OCI-LY7 (cell line): ENCODE results near the gene ATAD3A. TPM values are rescaled to one million over a fixed set of nuclear protein-coding genes. Genes with fewer than 3 reads are reported as not detected.
"Not testable (repeated sequence)": the region's sequence is repeated elsewhere in the genome, so short reads cannot be mapped to it uniquely, and the experiment has no call there.

Source experiments
- BruUV-seq: library from RNA; stranded (reverse); fragments of 400-500 nt; replicated peaks from 2 replicates; lab custom pipeline; 2021; lab: Mats Ljungman, UMichigan
- CTCF ChIA-PET: fragments of 300-600 bp; sonication (Branson Sonifier 250); formaldehyde crosslinking; loops from one replicate; lab custom pipeline; 2022; ENCODE audit warnings: antibody characterized with exemption; ENCODE audit not compliant: unreplicated experiment; lab: Charles Lee
- POLR2A ChIA-PET: fragments of 300-600 bp; sonication (Branson Sonifier 250); formaldehyde crosslinking; loops from one replicate; lab custom pipeline; 2022; ENCODE audit warnings: antibody characterized with exemption; lab: Charles Lee
- DNase-seq: peaks from one replicate; pipeline ENCODE4 v3.0.0-alpha.2; 2015; ENCODE audit warnings: low spot score
- H2AFZ ChIP-seq: fragments of 200-600 bp; sonication (generic), shearing (Covaris generic); 2 replicates; pipeline ENCODE4 v1.6.1; 2014; ENCODE audit warnings: mild to moderate bottlenecking, antibody characterized with exemption, low read length, moderate library complexity
- H3K27ac ChIP-seq: fragments of 200-600 bp; sonication (generic); 2 replicates; pipeline ENCODE4 v1.5.1; 2014; ENCODE audit warnings: mixed run types, low read depth, mild to moderate bottlenecking, moderate library complexity, low read length, inconsistent platforms; ENCODE audit not compliant: poor library complexity, severe bottlenecking
- H3K36me3 ChIP-seq: fragments of 200-600 bp; sonication (generic); 2 replicates; pipeline ENCODE4 v1.6.1; 2014; ENCODE audit warnings: mild to moderate bottlenecking, antibody characterized with exemption, low read length, moderate library complexity, mixed read lengths; ENCODE audit not compliant: insufficient read depth
- H3K4me1 ChIP-seq: fragments of 200-600 bp; sonication (generic); 2 replicates; pipeline ENCODE4 v1.5.1; 2014; ENCODE audit warnings: mild to moderate bottlenecking, low read length; ENCODE audit not compliant: insufficient read depth, poor library complexity, severe bottlenecking
- H3K4me2 ChIP-seq: fragments of 200-600 bp; sonication (generic); 2 replicates; pipeline ENCODE4 v1.6.1; 2014; ENCODE audit warnings: mild to moderate bottlenecking, low read length
- H3K4me3 ChIP-seq: fragments of 200-600 bp; sonication (generic); 2 replicates; pipeline ENCODE4 v1.5.1; 2014; ENCODE audit warnings: mild to moderate bottlenecking, low read depth, low read length; ENCODE audit not compliant: poor library complexity, severe bottlenecking
- H3K79me2 ChIP-seq: fragments of 200-600 bp; sonication (generic); 2 replicates; pipeline ENCODE4 v1.6.1; 2016; ENCODE audit warnings: low read depth, mild to moderate bottlenecking, low read length, moderate library complexity, mixed read lengths; ENCODE audit not compliant: insufficient read depth
- H3K9me2 ChIP-seq: fragments of 200-600 bp; sonication (generic); 2 replicates; pipeline ENCODE4 v1.6.1; 2016; ENCODE audit warnings: mild to moderate bottlenecking, low read length, mixed read lengths; ENCODE audit not compliant: insufficient read depth
- H3K9me3 ChIP-seq: fragments of 200-600 bp; sonication (generic); 2 replicates; pipeline ENCODE4 v1.6.1; 2014; ENCODE audit warnings: mild to moderate bottlenecking, mixed run types, low read length, mixed read lengths
- H4K20me1 ChIP-seq: fragments of 200-600 bp; sonication (generic); 2 replicates; pipeline ENCODE4 v1.6.1; 2014; ENCODE audit warnings: mild to moderate bottlenecking, antibody characterized with exemption, low read length, moderate library complexity, mixed read lengths; ENCODE audit not compliant: insufficient read depth
- CTCF ChIP-seq: fragments of 200-600 bp; sonication (generic); conservative IDR thresholded peaks from 2 replicates; pipeline ENCODE4 v1.5.1; 2014; ENCODE audit warnings: mild to moderate bottlenecking, antibody characterized with exemption, low read length, moderate library complexity, mixed read lengths
- EZH2phosphoT487 ChIP-seq: fragments of 200-600 bp; sonication (generic); IDR thresholded peaks from 2 replicates; pipeline ENCODE4 v1.6.1; 2018; ENCODE audit warnings: low read depth, borderline replicate concordance, mild to moderate bottlenecking, mixed run types, antibody characterized with exemption, low read length, moderate library complexity, mixed read lengths
- intact Hi-C: fragments of 100-400 bp; cut with micrococcal nuclease; formaldehyde crosslinking; loops from one replicate; pipeline ENCODE4 v1.10.0; 2022; ENCODE audit not compliant: unreplicated experiment
- total RNA-seq, 2 experiments: library from RNA; depleted of rRNA in 1 of 2; stranded (reverse); fragments of >200 nt in 1 of 2; shearing (Covaris generic) in 1 of 2; gene quantifications; 2 replicates each; pipeline ENCODE4 v1.2.3, GENCODE V29; 2014 to 2022

Gene ATAD3A
- total RNA-seq, 2 experiments from 2014 or later, result 81.9 to 88.6 TPM

DNA sequence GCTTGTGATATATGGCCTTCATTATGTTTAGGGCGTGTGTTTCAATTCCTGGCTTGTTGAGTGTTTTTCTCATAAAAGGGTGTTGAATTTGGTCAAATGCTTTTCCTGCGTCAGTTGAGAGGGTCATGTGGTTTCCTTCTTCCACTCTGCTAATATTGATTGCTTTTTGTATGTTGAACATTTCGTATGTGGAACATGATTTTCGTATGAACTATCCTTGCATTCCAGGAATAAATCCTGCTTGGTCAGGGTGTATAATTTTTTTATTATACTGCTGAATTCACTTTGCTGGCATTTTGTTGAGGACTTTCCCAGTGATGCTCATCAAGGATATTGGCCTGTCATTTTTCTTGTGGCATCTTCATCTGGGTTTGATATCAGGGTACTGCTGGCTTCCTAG is 4.7 kb upstream of the ATAD3A start:
- Histone ChIP-seq H3K9me2 (no peaks in the 10 kb centered on the region), H3K4me3 (no peak overlapping the region), H3K36me3 (no peaks in the 10 kb centered on the region), H3K4me1 (peaks cover 20% of the 10 kb centered on the region), H3K27ac (no peak overlapping the region), H3K9me3 (peaks cover 6% of the 10 kb centered on the region; the same call in 1 of the 2 replicates), H3K79me2 (no peaks in the 10 kb centered on the region; the same call in 1 of the 2 replicates), H4K20me1 (no peaks in the 10 kb centered on the region), H3K4me2 (no peak overlapping the region), H2AFZ (no peak overlapping the region)
- intact Hi-C loops, result no loop called here
- no TSS peak for BruUV-seq
- TF ChIP-seq CTCF (no peak), EZH2phosphoT487 (no peak)
- no peak for DNase-seq
- ChIA-PET POLR2A (interaction anchor here (0.6 kb wide), 1 partner anchor 357 kb away, joined by 9 read pairs; no protein-coding TSS in a partner anchor), CTCF (no interaction called here)

DNA sequence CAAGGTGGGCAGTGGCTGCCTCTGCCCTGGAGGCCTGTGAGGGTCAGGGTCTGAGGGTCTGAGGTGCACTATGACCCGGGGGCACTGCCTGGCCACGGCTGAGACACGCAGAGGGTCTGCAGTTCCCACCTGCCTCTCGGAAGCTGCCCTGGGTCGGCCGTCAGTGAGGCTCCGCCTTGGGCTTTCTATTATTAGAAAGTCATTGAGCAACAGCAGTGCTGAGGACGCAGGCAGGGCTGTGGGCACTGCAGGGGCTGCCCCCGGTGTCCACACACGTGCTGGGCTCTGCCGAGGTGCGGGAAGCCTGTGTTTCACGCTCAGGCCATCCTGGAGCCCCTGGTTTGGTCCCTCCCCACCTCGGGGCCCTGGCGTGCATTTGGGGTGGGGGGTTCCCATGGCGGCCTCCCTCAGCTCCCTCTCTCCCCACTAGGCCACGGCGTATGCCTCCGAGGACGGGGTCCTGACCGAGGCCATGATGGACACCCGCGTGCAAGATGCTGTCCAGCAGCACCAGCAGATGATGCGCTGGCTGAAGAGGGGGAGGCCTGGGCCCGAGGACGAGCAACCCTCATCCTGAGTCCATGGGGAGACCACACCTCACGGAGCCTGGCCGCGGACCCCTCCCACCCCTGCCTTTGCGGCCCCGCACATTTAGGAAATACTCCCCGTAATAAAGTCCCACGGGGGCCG is 3.0 kb upstream of the ATAD3A start:
- H3K79me2 ChIP-seq, POLR2A ChIA-PET, H2AFZ ChIP-seq, H3K36me3 ChIP-seq, intact Hi-C loops, H3K9me3 ChIP-seq, H3K9me2 ChIP-seq, BruUV-seq, H4K20me1 ChIP-seq, H3K4me2 ChIP-seq, H3K4me3 ChIP-seq, DNase-seq, CTCF ChIA-PET, H3K27ac ChIP-seq: not testable (repeated sequence)
- H3K4me1 ChIP-seq, result peaks cover 20% of the 10 kb centered on the region

GRCh38 chr1:1509465-1509850 is 2.5 kb upstream of the ATAD3A start:
- POLR2A ChIA-PET, result interaction anchor here (0.7 to 1.3 kb wide), 2 partner anchors 48 to 855 kb away, joined by 4 read pairs; no protein-coding TSS in a partner anchor
- Histone ChIP-seq H3K79me2 (peaks cover 14% of the 10 kb centered on the region; the same call in 1 of the 2 replicates), H3K4me1 (peaks cover 20% of the 10 kb centered on the region)
- H4K20me1 ChIP-seq, H3K9me2 ChIP-seq, BruUV-seq, H3K4me2 ChIP-seq, CTCF ChIA-PET, DNase-seq, H3K9me3 ChIP-seq, H3K4me3 ChIP-seq, H2AFZ ChIP-seq, H3K27ac ChIP-seq, H3K36me3 ChIP-seq, intact Hi-C loops: not testable (repeated sequence)
